Caco-2 (cell line): ENCODE results near the gene TEX35. TPM values are rescaled to one million over a fixed set of nuclear protein-coding genes. Genes with fewer than 3 reads are reported as not detected.

Experiments used
- BruUV-seq: library from RNA; stranded (reverse); fragments of 400-500 nt; replicated peaks from 2 replicates; lab custom pipeline; 2021; lab: Mats Ljungman, UMichigan
- CTCF ChIA-PET: fragments of 300-600 bp; sonication (Branson Sonifier 250); formaldehyde crosslinking; loops from one replicate; lab custom pipeline; 2022; ENCODE audit warnings: antibody characterized with exemption; lab: Charles Lee
- POLR2A ChIA-PET: fragments of 300-600 bp; sonication (Branson Sonifier 250); formaldehyde crosslinking; loops from one replicate; lab custom pipeline; 2022; ENCODE audit warnings: antibody characterized with exemption; lab: Charles Lee
- DNase-seq, 2 experiments: peaks; one replicate each; pipeline versions ENCODE4 v3.0.0 to v3.0.0-alpha.2; 2020 to 2022
- H3K27me3 ChIP-seq: replicated peaks from 2 replicates; pipeline ENCODE4 v1.6.0; 2011; ENCODE audit warnings: low read length; ENCODE audit not compliant: control insufficient read depth, insufficient read depth
- H3K36me3 ChIP-seq: 2 replicates; pipeline ENCODE4 v1.5.1; 2011; ENCODE audit warnings: low read length; ENCODE audit not compliant: control insufficient read depth, insufficient read depth
- H3K4me1 ChIP-seq: fragments of 250-450 bp; sonication (Bioruptor Pico); 2 replicates; pipeline ENCODE4 v1.5.1; 2020; ENCODE audit warnings: mild to moderate bottlenecking
- H3K4me3 ChIP-seq: 2 replicates; pipeline ENCODE4 v1.5.1; 2011; ENCODE audit warnings: low read depth, mild to moderate bottlenecking, control low read depth, low read length
- H3K9me3 ChIP-seq: fragments of 250-450 bp; sonication (Bioruptor Pico); 2 replicates; pipeline ENCODE4 v1.5.1; 2020; ENCODE audit warnings: mild to moderate bottlenecking, moderate library complexity
- H3K27ac Mint-ChIP-seq: one replicate; pipeline ENCODE4 v1.8.0; 2022; ENCODE audit warnings: mixed read lengths; ENCODE audit not compliant: unreplicated experiment
- H3K27me3 Mint-ChIP-seq: one replicate; pipeline ENCODE4 v1.8.0; 2022; ENCODE audit warnings: mixed read lengths; ENCODE audit not compliant: insufficient read depth, unreplicated experiment
- H3K36me3 Mint-ChIP-seq: one replicate; pipeline ENCODE4 v1.8.0; 2022; ENCODE audit warnings: mild to moderate bottlenecking, mixed read lengths; ENCODE audit not compliant: insufficient read depth, unreplicated experiment
- H3K4me1 Mint-ChIP-seq: one replicate; pipeline ENCODE4 v1.8.0; 2022; ENCODE audit warnings: low read depth, mixed read lengths; ENCODE audit not compliant: unreplicated experiment
- H3K4me3 Mint-ChIP-seq: one replicate; pipeline ENCODE4 v1.8.0; 2022; ENCODE audit warnings: mild to moderate bottlenecking, moderate library complexity, mixed read lengths; ENCODE audit not compliant: unreplicated experiment
- H3K9me3 Mint-ChIP-seq: one replicate; pipeline ENCODE4 v1.8.0; 2022; ENCODE audit warnings: mixed read lengths; ENCODE audit not compliant: unreplicated experiment
- intact Hi-C: fragments of 100-400 bp; cut with micrococcal nuclease; formaldehyde crosslinking; loops from one replicate; pipeline ENCODE4 v1.10.0; 2022; ENCODE audit not compliant: unreplicated experiment
- total RNA-seq: library from RNA; stranded (reverse); gene quantifications from 2 replicates; pipeline ENCODE4 v1.2.3, GENCODE V29; 2022
- TF ChIP-seq, protein P1 (sequence below), 2 experiments: fragments of 200-600 bp in 1 of 2; IDR thresholded peaks; 1 replicate in 1 of 2; 2 replicates in 1 of 2; pipeline versions ENCODE4 v1.5.1 to v1.8.0; 2011 to 2022; ENCODE audit warnings: antibody characterized with exemption in 1 of 2, control low read depth in 1 of 2, inconsistent platforms in 1 of 2, low read depth in 1 of 2, low read length in 1 of 2, mild to moderate bottlenecking in 1 of 2, moderate library complexity in 1 of 2; ENCODE audit not compliant: insufficient read depth in 1 of 2, severe bottlenecking in 1 of 2, unreplicated experiment in 1 of 2

The TEX35 gene
- total RNA-seq, 1 experiment from 2014 or later, result not detected

DNA sequence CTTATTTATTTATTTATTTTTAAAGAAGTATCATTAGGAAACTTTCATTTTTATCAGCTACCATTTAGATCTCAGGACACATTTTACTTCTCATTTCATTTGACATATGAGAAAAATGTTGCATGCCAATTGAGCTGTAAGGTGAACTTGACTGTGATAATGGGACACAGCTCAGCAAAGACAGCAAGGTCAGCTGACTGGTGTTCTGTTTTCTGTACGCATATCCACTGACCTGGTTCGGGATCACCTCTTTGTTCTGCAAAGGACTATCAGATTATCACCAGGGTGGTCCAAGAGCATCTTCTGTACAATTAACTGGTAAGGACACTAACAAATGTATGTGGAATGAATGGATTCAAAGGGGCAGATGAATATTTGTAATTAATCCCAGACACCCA lies 51.9 kb downstream of the TEX35 start:
- Histone ChIP-seq H3K27me3 (no peaks in the 10 kb centered on the region), H3K9me3 (no peaks in the 10 kb centered on the region), H3K4me3 (no peak overlapping the region), H3K36me3 (no peaks in the 10 kb centered on the region), H3K4me1 (no peaks in the 10 kb centered on the region)
- no TSS peak for BruUV-seq
- Mint-ChIP-seq H3K9me3 (no peaks in the 10 kb centered on the region), H3K27me3 (no peaks in the 10 kb centered on the region), H3K4me1 (no peaks in the 10 kb centered on the region), H3K4me3 (no peak overlapping the region), H3K27ac (no peak overlapping the region), H3K36me3 (peaks cover 6% of the 10 kb centered on the region)
- ChIA-PET CTCF (no interaction called here), POLR2A (no interaction called here)
- no peak for DNase-seq
- intact Hi-C loops, result no loop called here
- TF ChIP-seq, protein P1, sequence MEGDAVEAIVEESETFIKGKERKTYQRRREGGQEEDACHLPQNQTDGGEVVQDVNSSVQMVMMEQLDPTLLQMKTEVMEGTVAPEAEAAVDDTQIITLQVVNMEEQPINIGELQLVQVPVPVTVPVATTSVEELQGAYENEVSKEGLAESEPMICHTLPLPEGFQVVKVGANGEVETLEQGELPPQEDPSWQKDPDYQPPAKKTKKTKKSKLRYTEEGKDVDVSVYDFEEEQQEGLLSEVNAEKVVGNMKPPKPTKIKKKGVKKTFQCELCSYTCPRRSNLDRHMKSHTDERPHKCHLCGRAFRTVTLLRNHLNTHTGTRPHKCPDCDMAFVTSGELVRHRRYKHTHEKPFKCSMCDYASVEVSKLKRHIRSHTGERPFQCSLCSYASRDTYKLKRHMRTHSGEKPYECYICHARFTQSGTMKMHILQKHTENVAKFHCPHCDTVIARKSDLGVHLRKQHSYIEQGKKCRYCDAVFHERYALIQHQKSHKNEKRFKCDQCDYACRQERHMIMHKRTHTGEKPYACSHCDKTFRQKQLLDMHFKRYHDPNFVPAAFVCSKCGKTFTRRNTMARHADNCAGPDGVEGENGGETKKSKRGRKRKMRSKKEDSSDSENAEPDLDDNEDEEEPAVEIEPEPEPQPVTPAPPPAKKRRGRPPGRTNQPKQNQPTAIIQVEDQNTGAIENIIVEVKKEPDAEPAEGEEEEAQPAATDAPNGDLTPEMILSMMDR (IDR thresholded peaks at IDR 0.05; ENCODE audit: insufficient read depth in 1 of 2, low read depth in 1 of 2, low read length in 1 of 2, severe bottlenecking in 1 of 2, unreplicated experiment in 1 of 2), result no peak

DNA sequence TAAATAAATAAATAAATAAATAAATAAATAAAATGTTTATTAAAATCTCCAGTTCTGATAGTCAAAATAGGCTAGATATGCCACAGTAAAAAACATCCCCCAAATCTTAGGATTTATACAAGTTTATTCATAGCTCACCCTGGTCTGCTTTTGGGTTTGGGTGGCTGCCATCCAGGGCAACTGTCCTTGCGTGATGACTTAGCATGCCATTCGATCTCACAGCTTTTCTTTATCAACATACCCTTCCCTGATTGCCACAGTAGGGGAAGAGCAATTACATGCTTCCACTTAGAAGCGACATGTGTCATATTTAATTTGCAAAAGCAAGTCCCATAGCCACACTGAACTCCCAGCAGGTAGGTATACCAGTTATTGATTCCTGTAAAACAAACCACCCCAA lies 52.7 kb downstream of the TEX35 start:
- no peak for DNase-seq
- Mint-ChIP-seq H3K27ac (no peak overlapping the region), H3K9me3 (no peaks in the 10 kb centered on the region), H3K36me3 (peaks cover 3% of the 10 kb centered on the region), H3K4me3 (no peak overlapping the region), H3K4me1 (no peaks in the 10 kb centered on the region), H3K27me3 (no peaks in the 10 kb centered on the region)
- Histone ChIP-seq H3K36me3 (no peaks in the 10 kb centered on the region), H3K27me3 (no peaks in the 10 kb centered on the region), H3K4me1 (no peaks in the 10 kb centered on the region), H3K4me3 (no peak overlapping the region), H3K9me3 (no peaks in the 10 kb centered on the region)
- BruUV-seq, result no TSS peak
- TF ChIP-seq, protein P1 (IDR thresholded peaks at IDR 0.05; ENCODE audit: insufficient read depth in 1 of 2, low read depth in 1 of 2, low read length in 1 of 2, severe bottlenecking in 1 of 2, unreplicated experiment in 1 of 2), result no peak
- intact Hi-C loops, result no loop called here
- ChIA-PET CTCF (no interaction called here), POLR2A (no interaction called here)

DNA sequence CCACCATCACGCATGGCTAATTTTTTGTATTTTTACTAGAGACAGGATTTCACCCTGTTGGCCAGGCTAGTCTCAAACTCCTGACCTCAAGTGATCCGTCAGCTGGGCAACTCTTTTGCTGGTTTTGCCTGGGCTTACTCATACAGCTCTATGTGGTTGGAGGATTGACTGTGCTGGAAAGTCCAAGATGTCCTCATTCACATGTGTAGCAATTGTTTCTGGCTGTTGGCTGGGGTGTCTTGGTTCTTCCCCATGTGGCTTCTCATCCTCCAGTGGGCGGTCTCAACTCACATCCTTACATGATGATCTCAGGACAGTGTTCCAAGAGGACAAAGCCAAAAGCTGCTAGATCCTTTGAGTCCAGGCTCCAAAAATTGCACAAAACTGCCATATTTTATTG lies 53.3 kb downstream of the TEX35 start:
- POLR2A ChIA-PET, result no interaction called here

More for the DNA sequence above, 53.3 kb downstream of the TEX35 start:
- CTCF ChIA-PET, result no interaction called here
- H3K27me3 Mint-ChIP-seq, result no peaks in the 10 kb centered on the region
- H3K4me1 ChIP-seq, result no peaks in the 10 kb centered on the region
- no peaks in the 10 kb centered on the region for H3K27me3 ChIP-seq
- DNase-seq, result no peak
- H3K4me3 ChIP-seq, result no peak overlapping the region
- no peaks in the 10 kb centered on the region for H3K36me3 ChIP-seq
- no peak overlapping the region for H3K27ac Mint-ChIP-seq
- BruUV-seq, result no TSS peak
- no peak overlapping the region for H3K4me3 Mint-ChIP-seq
- no peaks in the 10 kb centered on the region for H3K36me3 Mint-ChIP-seq
- H3K9me3 ChIP-seq, result no peaks in the 10 kb centered on the region
- TF ChIP-seq, protein P1 (IDR thresholded peaks at IDR 0.05; ENCODE audit: insufficient read depth in 1 of 2, low read depth in 1 of 2, low read length in 1 of 2, severe bottlenecking in 1 of 2, unreplicated experiment in 1 of 2), result no peak
- H3K9me3 Mint-ChIP-seq, result no peaks in the 10 kb centered on the region
- no peaks in the 10 kb centered on the region for H3K4me1 Mint-ChIP-seq
- intact Hi-C loops, result no loop called here
